HG03135 (cell line): Measurements from ENCODE around the gene ELL.

Experiments
- ATAC-seq: cut with Tn5 transposase; IDR thresholded peaks from one replicate; pipeline ENCODE4 v1.9.1; 2021; ENCODE audit warnings: mild to moderate bottlenecking, moderate library complexity; ENCODE audit not compliant: unreplicated experiment

The ELL gene

DNA sequence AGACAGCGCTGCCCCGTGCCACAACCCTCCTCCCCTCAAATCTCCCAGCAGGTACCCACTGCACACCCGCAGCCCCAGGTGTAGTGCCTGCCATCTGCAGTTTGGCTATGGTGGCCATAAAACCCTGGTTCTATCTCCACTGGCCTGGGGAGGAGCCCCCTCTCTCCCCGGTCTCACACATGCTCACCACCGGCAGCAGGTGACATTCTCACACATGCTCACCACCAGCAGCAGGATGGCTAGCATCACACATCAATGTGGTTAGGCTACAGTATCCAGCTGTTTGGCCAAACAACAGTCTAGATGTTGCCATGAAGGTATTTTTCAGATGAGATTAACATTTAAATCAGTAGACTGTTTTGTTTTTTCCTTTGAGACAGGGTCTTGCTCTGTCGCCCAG is 31.1 kb downstream of the ELL start:
- ATAC-seq = no peak

DNA sequence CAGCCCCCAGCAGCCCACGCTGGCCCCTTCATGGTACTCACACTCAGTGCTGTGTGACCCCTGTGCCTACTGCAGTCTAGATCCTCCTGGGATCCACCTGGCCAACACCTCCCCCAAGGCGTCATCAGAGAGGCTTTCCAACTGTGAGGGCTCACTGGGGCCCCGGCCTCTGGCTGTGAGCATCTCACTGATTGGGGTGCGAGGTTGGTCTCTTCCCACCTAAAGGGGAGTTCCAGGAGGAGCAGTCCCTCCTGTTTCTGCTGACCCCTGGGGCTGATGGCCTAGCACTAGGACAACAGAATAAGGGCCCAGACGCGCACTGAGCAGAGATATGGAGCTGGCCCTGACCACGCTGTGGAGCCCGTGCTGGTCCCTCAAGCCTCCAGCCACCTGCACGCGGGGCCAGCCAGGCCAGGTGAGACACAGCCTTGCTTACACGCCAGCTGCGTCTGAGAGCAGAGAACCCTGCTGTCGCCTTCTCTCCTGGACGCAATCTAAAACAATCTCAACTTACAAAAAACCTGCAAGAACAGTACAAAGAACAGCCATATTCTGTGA is 32.2 kb downstream of the ELL start:
- ATAC-seq = no peak

DNA sequence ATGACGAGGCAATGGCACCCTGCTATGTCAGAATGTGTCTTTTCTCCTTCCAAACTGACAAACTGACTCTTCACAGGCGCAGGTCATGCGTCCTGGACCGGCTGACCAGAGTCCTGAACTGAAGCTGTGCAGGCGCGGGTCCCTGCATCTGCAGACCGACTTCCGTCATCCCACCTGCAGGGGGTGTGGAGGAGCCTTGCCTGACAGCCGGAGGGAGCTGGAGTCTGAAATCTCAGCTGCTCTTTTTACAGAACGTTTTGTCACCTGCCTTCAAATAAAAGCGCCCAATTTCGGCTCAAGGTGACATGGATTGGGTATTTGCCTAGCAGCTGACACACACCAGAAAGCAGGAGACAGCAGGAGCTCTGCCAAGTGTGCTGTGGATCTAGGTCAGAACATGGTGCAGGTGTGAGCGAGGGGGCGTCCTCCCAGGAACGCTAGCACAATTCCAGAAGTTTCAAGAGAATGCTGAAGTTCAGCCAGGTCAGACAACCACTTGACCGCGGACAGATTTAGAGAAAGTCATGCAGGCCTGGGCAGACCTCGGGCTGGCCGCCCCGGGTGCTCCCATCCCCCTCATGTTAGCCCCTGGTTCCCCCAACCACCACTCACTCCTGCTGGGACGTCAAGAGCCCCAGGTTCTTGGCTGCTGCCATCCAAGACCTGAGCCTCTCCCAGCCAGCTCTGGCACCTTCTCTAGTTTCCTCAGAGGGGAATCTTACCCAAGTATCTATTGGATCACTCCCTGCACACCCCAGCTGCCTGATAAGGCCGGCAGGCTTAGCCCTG is 32.8 kb downstream of the ELL start:
- no peak for ATAC-seq

DNA sequence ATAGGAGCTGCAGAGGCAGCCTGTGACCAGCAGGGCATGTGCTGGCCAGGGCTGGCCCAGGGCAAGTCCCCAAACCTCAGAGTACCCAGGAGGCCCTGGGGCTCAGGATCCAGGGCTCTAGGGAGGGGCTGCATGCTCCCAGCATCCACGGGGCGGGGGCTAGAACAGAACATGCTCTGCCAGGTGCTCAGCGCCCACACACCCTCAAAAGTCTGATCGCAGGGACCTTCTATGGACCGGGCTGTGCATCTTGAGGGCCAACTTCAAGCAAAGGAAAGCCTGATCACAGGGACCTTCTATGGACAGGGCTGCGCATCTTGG is 33.5 kb downstream of the ELL start:
- no peak for ATAC-seq

DNA sequence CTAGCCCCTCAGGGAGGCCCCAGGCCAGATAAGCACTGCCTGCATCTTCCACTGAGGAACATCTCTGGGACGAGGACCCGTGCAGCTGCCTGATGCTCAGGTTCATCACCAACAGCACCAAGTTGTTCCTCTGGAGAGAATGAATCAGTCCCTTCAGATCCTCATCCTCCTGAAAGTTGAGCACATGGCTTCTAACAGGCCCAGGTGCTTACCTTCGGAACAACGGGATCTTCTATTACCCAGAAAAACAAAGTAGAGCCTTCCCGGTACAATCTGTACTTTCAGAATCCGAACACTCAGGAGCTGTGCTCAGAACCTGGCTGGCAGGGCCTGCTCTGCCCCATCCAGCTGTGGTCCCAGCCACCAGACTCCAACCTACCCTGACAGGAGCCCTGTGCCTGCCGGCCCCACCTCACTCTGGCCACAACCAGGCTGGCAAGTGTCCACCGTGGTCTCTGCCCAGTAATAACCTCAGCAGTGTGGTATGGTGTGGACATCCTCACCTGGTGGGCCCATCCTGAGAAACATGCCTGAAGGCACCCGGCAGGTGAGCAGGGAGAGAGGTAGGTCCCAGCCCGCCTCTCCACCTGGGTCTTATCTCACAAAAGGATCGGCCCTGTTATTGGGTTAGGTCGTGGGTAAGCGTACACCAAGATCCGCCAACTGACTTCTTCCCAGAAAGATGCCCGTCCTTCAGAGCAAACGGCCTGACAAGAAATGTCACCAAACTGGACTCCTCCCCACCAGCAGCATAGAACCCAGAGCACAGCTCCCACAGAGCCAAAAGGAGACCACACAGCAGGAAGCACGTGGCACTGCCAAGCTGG is 34.1 kb downstream of the ELL start:
- no peak for ATAC-seq

DNA sequence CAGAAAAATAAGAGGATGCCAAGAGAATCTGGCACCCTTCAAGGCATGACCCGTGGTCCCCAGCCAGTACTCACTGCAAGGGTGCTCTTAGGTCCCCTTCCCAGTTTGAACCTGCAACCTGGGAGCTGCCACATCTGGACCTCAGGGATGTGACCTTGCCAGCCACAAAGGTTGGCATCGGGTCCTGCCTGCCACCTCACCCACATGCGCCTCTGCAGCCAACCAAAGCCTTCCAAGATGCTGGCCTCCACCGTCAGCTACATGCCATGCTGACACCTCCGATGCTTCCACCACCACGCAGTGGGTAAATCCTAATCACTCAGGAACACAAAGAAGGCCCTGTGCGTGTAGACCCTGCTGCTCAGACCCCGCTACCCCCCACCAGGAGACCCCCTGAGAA is 35.1 kb downstream of the ELL start:
- no peak for ATAC-seq

DNA sequence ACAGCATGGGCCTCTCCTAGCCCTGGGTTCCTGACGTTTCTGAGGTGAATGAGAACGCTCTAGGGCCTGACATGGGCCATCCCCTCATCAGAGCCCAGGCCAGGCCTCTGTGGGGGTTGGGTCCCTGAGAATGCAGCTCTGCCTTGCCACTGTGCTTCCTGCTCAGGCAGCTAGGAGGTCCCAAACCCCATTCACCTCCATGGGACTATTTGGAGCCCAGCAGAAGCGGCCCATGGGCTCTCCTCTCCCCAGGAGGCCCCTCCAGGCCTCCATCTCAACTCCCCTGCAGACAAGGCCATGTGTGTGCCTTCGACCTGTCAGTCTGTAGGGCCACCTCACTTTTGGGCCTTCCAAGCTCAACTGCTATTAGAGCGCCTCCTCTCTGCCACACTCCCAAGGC is 36.9 kb downstream of the ELL start:
- no peak for ATAC-seq

DNA sequence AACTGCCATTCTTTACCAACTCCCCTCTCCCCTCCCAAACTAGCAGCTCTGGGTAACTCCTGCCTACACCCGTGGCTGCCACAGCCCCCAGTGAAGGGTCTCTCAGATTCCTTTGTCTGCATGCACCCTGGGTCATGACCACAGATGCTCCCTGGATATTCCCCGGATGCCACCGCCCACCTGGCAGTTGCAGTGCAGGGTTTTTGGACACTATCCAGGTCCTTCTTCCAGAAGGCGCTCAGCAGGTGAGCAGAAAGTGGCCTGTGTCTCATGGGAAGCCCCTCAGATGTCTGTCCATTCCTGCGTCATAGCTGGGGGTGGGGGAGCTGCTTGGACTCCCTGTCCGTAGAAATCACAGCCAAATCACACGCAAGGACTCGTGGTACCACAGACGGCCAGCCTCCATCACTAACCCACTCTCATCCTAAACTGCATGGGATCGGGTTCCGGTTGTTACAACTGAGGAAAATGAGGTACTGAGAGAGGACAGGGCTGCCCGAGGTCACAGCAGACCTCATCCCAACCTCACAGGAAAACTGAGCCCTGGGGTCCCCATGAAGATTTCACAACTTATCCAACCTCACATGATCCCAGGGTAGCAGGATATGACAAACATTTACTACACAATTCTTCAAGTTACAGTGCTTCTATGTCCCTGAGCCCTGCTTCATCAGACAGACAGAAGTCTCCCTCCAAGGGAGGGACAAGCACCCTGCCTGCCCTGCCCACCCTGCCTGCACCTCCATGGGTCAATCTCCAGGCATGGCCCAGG is 38.6 kb downstream of the ELL start:
- no peak for ATAC-seq

DNA sequence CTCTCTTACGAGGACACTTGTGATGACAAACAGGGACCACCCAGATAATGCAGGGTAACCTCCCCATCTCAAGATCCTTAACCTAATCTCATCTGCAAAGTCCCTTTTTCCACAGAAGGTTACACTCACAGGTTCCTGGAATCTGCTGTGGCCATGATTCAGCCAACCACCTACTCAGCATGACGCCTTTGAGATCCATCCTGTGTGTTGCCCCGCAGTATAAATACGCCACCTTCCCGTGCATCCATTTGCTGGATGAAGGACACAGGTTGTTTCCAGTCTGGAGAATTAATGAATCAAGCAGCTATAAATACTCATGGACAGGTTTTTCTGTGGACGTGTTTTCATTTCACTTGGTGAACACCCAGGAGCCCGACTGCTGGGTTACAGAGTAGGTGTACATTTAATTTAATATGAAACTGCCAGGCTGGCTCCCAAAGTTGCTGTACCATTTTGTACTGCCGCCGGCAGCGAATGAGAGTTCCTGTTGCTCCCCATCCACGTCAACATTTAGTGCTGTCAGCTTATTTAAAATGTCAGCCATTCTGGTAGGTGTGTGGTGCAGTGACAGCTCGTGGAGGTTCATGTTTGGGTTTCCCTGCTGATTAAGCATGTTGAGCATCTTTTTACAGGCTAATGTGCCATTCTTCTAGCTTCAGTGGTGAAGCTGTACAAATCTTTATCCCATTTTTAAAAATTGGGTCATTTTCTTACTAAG is 40.2 kb downstream of the ELL start:
- ATAC-seq = no peak

DNA sequence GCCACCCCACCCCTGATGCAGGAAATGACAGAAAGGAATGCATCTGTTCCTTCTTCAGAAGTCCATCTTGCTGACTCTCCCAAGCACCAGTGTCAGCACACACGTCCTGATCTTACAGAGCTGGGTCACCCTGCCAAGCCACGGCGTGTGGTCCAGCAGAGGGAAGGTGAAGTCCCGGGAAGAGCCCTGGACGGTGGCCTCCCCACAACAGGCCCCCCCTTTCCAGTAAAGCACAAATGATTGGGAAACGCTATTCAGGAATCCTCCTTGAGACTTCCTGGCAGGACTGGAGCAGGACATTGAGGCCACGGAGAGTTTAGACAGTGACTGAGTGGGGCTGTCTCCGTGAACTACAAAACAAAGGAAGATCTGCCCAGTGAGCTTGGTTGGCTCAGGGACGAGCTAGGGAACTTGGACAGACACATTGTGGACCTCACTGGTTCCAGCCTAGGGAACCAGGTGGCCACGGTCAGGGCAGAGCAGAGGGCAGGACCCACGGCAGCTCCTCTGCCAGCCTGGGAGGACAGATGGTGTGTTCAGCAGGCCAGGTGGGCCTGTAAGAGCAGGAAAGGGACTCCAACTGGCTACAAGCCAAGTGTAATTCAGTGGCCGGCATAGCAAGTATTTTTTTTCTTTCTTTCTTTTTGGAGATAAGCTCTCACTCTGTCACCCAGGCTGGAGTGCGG is 41.7 kb downstream of the ELL start:
- ATAC-seq = no peak

DNA sequence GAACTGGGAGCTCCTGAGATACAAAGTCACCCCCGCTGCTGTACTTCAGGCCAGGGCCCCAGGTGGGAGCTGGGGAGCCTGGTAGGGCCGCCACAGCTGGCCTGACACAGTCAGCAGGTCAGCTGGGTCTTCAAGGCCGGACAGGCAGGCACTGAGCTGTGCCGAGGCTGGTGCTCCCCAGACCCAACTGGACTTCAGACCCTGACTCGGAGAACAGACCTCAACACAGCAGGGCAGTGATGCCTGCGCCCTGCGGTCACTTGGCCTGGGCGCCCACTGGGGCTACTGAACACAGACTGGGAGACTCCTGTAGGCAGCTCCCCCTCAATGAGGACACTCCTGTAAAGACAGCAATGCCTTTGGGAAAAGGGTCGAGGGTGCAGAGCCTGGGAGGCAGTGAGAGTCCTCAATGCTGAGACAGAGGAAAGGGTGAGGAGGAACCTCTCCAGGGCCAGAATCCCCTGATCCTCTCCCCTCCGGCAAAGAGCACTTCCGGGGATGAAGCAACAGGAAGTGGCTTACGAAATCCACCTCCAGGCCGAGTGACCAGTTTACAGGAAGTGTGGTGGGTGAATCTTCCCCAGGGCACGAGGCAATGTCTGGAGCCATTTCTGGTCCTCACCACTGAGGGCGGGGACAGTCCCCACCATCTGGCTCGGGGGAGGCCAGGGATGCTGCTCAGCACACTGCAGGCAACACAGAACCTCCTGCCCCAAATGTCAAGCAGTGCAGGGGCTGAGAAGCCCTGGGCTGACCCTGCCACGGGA is 43.1 kb downstream of the ELL start:
- ATAC-seq = peak; percentile 65

DNA sequence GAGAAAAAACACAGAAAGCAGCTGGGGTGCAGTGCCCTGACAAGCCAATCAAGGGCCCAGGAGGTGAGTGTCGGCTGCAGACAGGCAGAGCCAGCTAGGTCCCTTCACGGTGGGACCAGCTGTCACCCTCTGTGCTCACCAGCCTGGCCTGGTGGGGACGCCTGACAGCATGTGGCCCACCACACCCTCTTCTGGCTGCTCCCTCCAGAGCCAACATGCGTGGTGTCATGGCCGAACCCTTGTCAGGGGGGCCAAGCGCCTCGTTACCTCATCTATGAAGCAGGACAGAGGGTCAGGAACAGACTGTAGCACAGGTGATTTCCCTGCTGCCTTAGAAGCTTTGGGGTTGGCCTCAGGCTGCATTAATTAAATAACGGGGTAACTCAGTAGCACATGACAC is 43.9 kb downstream of the ELL start:
- ATAC-seq = no peak

DNA sequence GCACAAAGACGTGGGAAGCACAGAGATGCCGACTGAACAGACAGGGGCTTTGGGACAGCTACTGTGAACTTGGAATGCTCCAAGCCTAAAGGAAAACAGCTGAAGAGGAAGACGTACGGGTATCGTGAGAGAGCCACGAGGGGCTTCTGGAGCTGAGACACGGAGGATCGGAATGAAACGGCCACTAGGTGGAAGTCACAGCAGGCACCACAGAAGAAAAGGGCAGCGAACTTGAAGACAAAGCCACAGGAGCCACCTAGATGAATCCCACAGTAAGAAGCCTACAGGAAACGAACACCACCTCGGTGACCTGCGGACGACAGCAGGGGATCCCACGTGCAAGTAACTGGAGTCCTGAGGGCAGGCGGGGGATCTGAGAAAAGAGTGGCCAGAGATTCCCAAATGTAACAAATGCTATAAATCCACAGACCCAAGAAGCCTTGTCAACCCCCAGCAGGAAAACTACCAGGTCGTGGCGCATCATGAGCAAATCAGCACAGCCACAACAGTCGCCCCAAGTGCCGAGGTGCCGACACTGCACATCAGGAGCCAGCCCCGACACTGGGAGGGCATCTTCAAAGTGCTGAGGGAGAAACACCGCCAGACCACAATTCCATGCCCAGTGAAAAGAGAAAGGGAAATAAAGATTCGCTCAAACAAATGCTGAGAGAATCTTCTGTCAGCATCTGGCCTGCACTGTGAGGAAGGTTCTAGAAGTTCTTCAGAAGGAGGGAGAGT is 44.7 kb downstream of the ELL start:
- no peak for ATAC-seq

DNA sequence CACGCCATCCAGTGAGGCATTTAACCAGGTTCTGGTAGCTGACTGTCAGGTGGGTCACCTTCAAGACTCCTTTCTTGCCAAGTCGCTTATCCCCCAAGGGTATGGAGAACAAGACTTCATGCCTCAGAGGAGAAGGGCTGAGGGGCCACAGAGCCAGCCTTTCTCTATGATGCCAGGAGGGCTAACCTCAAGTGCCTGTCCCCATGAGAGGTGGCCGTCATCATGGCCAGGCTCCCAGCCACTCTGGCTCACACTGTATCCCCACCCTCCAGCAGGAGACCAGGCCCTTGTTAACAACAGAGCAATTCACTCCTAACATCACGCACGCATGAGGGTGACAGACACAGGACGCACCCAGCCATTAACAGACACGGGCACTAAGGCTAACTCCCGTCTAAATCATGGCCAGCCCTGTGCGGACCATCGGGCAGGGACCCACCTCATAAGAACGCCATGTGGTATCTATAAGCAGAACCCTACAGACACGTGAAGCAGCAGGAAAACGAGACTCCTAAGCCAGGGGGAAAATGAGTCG is 45.3 kb downstream of the ELL start:
- no peak for ATAC-seq

DNA sequence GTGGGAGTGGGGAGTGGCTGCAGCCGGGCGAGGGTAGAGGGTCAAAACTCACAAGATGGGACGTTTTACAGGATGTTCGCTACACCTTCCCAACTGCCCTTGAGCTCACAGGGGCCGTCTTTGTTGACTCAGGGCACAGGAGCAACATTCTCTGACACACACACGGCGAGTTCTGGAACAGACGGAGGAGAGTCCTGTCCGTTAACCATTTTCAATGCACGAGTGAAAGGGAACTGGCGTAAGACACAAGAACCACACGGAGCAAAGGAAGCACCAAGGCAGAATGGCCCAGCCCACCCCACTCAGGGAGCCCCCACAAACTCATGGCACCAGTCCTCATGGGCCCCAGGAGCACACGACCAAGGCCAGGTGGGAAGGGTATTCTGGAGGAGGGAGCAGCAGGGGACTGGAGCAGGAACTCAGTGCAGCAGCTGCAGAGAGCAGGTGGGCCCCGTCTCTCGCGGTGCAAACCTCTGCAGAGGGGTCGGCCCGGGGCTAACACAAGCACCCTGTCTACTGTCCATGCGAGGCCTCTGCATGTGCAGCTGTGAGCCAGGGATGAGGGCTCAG is 46.0 kb downstream of the ELL start:
- no peak for ATAC-seq

DNA sequence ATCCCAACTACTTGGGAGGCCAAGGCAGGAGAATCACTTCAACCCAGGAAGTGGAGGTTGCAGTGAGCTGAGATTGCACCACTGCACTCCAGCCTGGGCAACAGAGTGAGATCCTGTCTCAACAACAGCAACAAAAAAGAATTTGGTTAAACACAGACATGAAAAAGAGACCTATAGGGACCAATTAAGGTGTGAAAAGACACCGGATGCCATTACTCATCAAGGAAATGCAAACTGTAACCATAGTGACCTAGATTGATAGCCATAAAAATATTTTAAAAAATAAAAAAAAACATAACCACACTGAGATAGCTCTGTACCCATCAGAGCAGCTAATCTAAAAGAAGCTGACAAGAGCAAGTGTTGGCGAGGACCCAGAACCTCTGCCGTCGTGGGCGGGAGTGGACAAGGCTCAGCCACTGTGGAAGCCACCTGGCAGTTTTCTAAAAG is 46.8 kb downstream of the ELL start:
- ATAC-seq = no peak

DNA sequence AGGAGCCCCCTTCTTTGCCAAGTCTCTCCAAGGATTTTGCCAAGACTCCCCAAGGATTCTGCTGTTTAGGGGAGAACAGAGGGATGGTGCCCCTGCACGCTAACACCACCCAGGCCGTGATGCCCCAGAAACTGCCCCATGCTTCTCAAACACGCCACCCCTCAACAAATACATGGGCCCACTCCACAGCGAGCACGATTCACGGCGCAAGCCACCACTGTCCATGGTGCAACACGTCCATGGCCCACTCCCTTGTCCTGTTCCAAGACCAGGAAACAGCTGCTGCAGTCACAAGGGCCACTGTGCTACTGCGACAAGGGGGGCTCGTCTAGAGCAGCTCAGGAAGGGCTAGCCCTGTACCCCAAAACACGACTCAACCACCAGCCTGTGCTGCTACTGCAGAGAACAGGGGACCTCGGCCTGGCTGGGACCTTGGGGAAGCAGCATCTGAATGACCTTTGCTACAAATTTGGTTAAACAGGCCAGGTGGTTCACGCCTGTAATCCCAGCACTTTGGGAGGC is 47.4 kb downstream of the ELL start:
- ATAC-seq = no peak

DNA sequence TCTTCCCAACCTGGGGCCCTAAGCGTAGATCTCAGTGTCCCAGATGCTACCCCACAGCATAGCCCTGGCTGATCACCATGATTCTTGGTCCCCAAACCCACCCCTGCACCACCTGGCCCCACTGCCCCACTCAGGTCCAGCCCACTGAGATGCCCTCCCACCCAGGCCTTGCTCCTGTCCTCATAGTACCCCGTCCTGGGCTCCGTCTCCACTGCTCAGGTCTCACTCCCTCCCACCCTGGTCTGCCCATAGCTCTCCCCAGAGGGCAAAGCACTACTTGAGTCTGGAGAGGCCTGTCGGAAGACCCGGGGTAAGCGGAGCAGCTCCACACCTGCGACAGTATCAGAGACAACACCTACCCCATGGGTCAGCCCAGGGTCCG is 48.2 kb downstream of the ELL start:
- ATAC-seq = no peak
